ENCODE measurements around the gene RD3L.
A peak's percentile ranks its signal among the peaks of the same experiment; 100 is the strongest.
"Not testable (repeated sequence)": the region's sequence is repeated elsewhere in the genome, so short reads cannot be mapped to it uniquely, and the experiment has no call there.

Gene RD3L

DNA sequence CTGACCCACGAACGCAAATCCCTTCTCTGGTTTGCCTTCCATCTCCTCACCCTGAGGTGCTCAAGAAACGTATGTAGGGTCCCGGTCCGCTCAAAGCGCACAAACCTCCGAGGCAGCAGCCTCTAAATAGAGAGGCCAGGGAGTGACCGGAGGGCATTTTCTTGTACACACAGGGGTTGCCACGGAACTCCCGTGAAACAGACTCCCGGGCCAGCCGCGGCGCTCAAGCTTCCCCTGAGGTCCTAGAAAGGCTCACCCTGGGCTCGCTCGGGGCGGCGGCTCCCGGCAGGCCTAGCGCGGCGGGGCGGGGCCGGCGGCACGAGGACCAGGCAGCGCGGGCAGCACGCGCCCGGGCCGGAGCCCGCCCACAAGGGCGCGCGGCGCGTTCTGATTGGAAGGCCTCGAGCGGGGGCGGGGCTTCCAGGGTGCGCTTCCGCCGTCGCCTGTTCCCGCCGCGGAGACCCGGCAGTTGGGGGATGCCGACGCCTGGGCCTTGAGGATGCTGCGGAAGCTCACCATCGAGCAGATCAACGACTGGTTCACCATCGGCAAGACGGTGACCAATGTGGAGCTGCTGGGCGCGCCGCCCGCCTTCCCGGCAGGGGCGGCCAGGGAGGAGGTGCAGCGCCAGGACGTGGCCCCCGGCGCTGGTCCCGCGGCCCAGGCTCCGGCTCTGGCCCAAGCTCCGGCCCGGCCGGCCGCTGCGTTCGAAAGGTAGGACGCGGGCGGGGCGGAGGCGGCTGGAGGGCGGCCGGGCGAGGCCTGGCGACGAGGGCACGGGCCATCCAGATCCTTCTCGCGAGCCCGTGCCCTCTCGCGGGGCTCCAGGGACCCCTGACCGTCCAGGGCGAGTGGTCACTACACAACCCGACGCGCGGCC is 14.1 kb downstream of the RD3L start, which contains the start of gene TDRD9:
Gene TDRD9, plus strand, starts transcription at position 446 of the 880 bp plus-strand sequence. Its CDS starts 54 bp downstream, at position 500.
- TF ChIP-seq, protein P1, sequence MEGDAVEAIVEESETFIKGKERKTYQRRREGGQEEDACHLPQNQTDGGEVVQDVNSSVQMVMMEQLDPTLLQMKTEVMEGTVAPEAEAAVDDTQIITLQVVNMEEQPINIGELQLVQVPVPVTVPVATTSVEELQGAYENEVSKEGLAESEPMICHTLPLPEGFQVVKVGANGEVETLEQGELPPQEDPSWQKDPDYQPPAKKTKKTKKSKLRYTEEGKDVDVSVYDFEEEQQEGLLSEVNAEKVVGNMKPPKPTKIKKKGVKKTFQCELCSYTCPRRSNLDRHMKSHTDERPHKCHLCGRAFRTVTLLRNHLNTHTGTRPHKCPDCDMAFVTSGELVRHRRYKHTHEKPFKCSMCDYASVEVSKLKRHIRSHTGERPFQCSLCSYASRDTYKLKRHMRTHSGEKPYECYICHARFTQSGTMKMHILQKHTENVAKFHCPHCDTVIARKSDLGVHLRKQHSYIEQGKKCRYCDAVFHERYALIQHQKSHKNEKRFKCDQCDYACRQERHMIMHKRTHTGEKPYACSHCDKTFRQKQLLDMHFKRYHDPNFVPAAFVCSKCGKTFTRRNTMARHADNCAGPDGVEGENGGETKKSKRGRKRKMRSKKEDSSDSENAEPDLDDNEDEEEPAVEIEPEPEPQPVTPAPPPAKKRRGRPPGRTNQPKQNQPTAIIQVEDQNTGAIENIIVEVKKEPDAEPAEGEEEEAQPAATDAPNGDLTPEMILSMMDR (IDR thresholded peaks at IDR 0.05; ENCODE audit: borderline replicate concordance, insufficient read depth, low read depth, low read length): no peak
- H3K4me3 ChIP-seq (ENCODE audit: low read depth, low read length): no peak within 1 kb of the TSS

DNA sequence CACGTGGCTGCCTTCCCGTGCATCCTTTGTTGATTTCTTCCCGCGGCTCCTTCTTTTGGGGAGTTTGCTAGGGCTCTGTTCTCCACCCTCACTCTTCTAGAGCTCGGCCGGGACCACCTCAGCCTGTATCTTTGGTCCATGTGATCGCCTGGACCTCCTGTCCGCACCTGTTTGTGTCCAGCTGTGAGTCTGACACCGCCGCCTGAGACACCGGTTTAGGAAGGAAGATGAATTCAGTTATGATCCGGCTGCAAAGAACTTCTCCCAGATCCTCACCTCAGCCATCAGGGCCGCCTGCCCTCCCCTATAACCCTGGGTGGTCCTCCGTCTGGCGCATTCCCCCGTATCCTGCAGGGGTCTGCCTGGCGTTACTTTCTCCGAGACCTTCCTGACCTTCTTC is 14.8 kb downstream of the RD3L start:
- no peak overlapping the region for H3K4me3 ChIP-seq (ENCODE audit: low read depth, low read length)
- TF ChIP-seq, protein P1 (IDR thresholded peaks at IDR 0.05; ENCODE audit: borderline replicate concordance, insufficient read depth, low read depth, low read length): no peak

DNA sequence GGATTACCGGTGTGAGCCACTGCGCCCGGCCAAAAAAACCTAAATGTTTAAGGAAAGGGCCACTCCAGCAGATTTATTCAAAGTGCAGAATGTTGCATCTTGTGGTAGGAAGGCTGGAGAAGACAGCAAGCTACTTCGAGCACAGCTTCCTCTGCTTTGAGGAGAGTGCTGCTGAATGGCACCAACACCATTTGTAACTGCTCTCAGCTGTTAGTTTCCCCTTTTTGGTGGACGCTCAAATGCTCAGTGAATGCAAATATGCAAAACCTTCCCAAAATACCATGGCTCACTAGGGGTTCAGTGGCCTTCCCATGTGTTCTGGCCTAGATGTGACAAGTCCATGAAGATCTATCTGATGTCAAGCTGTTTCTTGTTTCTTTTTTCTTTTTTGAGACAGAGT is 17.0 kb downstream of the RD3L start:
- no peak overlapping the region for H3K4me3 ChIP-seq (ENCODE audit: low read depth, low read length)
- TF ChIP-seq, protein P1 (IDR thresholded peaks at IDR 0.05; ENCODE audit: borderline replicate concordance, insufficient read depth, low read depth, low read length): no peak

DNA sequence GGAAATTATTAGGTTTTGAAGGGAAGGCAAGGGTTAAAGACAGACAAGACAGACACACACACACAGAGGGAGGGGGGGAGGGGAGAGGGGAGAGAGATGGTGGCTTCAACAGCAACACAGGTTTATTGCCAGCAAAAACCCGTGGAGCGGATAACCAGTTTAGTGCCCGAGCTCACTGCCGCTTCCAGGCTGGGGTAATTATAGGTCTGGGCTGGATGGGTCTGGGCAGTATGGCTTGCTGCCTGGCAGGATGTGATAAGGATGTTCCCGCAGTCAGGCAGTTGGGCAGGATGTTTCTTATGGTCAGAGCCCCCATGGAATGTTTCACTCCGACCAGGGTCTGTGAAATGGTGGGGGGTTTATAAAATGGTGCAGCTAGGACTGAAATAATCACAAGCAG is 18.5 kb downstream of the RD3L start:
- no peak overlapping the region for H3K4me3 ChIP-seq (ENCODE audit: low read depth, low read length)
- TF ChIP-seq, protein P1 (IDR thresholded peaks at IDR 0.05; ENCODE audit: borderline replicate concordance, insufficient read depth, low read depth, low read length): no peak

DNA sequence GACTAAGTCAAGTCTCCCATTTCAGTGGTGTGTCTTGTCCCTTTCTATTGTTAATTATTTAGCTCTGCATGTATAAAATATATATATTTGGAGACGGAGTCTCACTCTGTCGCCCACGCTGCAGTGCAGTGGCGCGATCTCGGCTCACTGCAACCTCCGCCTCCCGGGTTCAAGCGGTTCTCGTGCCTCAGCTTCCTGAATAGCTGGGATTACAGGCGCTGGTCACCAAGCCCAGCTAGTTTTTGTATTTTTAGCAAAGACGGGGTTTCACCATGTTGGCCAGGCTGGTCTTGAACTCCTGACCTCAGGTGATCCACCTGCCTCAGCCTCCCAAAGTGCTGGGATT is 20.5 kb downstream of the RD3L start:
- not testable (repeated sequence) for H3K4me3 ChIP-seq (ENCODE audit: low read depth, low read length)

DNA sequence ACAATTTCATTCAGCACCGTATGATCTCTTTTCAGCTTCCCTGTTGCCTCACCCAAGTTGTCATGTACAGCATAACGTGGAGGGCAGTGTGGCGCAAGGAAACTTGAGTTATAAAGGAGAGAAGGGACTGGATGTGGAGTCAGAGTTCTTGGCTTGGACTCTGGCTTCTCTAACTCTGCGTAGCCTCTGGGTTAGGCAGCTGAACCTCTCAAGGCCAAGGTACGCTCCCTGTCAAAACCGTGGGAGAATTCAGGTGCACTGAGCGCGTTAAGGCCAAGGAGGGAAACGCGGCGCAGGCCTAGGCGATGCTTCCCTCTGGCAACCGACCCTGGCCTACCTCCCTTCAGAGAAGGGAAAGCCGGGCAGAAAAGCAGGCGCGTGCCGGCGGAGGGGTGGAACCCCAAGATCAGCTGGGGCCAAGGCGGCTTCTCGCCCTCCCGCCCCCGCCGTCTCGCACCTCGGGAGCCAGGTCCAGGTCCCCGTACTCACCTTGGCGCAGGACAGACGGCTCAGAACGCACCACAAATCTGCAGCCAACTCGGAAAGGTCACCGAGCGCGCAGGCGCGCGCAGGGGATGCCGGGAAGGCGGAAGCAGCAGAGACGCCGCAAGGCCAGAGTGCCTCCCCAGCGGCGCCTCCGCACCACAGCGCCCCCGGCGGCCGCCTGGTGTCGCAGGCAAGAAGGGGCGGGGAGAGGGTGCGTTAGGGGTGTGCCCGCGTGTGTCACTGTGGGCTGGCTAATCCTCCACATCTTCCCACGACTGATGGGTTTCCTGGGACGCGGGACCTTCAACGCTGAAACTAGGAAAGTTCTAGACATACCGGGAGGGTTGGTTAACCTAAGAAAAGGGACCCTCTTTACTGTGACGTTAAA is 21.1 kb downstream of the RD3L start:
- TF ChIP-seq, protein P1 (IDR thresholded peaks at IDR 0.05; ENCODE audit: borderline replicate concordance, insufficient read depth, low read depth, low read length): peak; percentile 99
- H3K4me3 ChIP-seq (ENCODE audit: low read depth, low read length): peak overlapping the region; percentile 83

DNA sequence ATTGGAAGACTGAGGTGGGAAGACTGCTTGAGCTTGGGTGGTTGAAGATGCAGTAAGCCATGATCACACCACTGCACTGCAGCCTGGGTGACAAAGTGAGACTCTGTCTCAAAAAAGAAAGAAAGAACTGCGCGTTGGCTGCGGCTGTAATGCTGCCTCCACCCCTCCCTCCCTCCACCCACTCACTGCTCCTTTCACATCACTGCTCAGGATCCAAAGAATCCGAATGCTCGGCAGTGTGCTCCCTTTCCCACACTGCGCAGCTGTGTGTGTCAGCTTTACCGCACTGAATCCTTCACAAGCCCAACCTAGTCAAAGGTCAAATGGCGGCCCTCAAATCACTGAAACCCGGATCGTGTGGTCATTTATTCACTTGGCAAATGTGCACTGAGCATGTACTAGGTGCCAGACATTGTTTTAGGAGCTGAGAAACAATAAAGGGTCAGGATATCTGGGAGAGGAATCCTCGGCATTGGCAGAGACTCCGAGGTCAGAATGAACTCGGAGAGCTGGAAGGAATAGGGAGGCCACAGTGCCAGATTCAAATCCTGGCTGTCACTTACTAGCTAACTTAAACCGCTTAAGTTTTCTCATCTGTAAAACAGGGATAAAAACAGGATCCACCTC is 25.6 kb downstream of the RD3L start:
- H3K4me3 ChIP-seq (ENCODE audit: low read depth, low read length): no peak overlapping the region
- TF ChIP-seq, protein P1 (IDR thresholded peaks at IDR 0.05; ENCODE audit: borderline replicate concordance, insufficient read depth, low read depth, low read length): no peak

Measured in GM12875 (cell line).